ENCODE data around the gene TXN.
"Not testable (repeated sequence)": the region's sequence is repeated elsewhere in the genome, so short reads cannot be mapped to it uniquely, and the experiment has no call there.

TXN gene

DNA sequence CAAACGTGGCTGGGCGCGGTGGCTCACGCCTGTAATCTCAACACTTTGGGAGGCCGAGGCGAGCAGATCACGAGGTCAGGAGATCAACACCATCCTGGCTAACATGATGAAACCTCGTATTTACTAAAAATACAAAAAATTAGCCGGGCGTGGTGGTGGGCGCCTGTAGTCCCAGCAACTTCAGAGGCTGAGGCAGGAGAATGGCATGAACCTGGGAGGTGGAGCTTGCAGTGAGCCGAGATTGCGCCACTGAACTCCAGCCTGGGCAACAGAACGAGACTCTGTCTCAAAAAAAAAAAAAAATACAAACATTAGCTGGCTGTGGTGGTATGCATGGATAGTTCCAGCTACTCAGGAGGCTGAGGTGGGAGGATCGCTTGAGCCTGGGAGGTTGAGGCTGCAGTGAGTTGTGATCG lies 60.2 kb downstream of the TXN start:
- not testable (repeated sequence) for H3K27me3 ChIP-seq (ENCODE audit: control insufficient read depth, insufficient read depth, low read length, poor library complexity, severe bottlenecking); H3K36me3 ChIP-seq (ENCODE audit: control insufficient read depth, insufficient read depth, low read length); H3K9me3 ChIP-seq (ENCODE audit: control insufficient read depth, low read length); H3K4me3 ChIP-seq (ENCODE audit: insufficient read depth, low read depth, low read length); H3K27ac ChIP-seq (ENCODE audit: insufficient read depth, low read depth, low read length, poor library complexity, severe bottlenecking); H3K4me1 ChIP-seq (ENCODE audit: control insufficient read depth, insufficient read depth, low read length)
- 85 to 89% methylated on average over 15 to 16 of the region's 16 CpGs for WGBS, 2 experiments

All from ectodermal cell (in vitro differentiated cells).